Left ventricle myocardium inferior (tissue), 1 donor: Measurements from ENCODE around the gene OPN1LW. TPM values are rescaled to one million over a fixed set of nuclear protein-coding genes. Genes with fewer than 3 reads are reported as not detected.

Source experiments
- DNase-seq: peaks from one replicate; pipeline ENCODE4 v3.0.0-alpha.2; 2020
- H3K27ac ChIP-seq: fragments of 200-600 bp; replicated peaks from 2 replicates; pipeline ENCODE4 v1.8.0; 2021
- H3K27me3 ChIP-seq: fragments of 200-600 bp; 2 replicates; pipeline ENCODE4 v1.8.0; 2021; ENCODE audit warnings: low read depth
- H3K36me3 ChIP-seq: fragments of 200-600 bp; 2 replicates; pipeline ENCODE4 v1.8.0; 2021
- H3K4me1 ChIP-seq: fragments of 200-600 bp; 2 replicates; pipeline ENCODE4 v1.8.0; 2021
- H3K4me3 ChIP-seq: fragments of 200-600 bp; 2 replicates; pipeline ENCODE4 v1.8.0; 2021; ENCODE audit warnings: mild to moderate bottlenecking, moderate library complexity
- H3K9me3 ChIP-seq: fragments of 200-600 bp; replicated peaks from 2 replicates; pipeline ENCODE4 v1.8.0; 2021
- intact Hi-C: fragments of 100-400 bp; cut with micrococcal nuclease; formaldehyde crosslinking; loops from one replicate; pipeline ENCODE4 v1.11.0; 2022
- total RNA-seq: library from RNA; stranded (reverse); fragmentation: NEBNext Ultra II Directional; extraction: Animal tissue kit (Norgen Biotek cat#: 25700); gene quantifications from one replicate; pipeline ENCODE4 v1.2.1, GENCODE V29; 2021
- TF ChIP-seq, protein P1 (sequence below): fragments of 200-600 bp; IDR thresholded peaks from 2 replicates; pipeline ENCODE4 v1.8.0; 2021; ENCODE audit warnings: antibody characterized with exemption, mild to moderate bottlenecking, borderline replicate concordance
- donor health status: DM: no; HTN: yes; CAD: no; lungs with severe emphysema.

The OPN1LW gene
- total RNA-seq, 1 donor from 2014 or later: not detected

DNA sequence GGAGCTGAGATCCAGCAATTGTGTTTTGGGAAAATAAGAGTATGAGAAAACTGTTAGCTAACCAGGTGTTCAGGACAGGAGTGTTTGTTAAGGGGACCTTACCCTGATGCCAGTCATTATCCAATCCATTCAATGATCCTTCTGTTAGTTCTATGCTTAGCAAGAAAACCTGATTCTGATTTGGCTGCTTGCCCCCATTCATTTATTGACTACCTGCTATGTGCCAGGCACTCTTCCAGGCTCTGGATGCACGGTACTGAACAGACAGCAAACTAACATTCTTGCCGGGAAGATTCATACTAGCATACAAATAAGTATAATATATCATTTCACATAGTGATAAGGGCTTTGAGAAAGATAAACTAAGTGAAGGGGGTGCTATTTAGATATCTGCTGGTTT lies 45.5 kb upstream of the OPN1LW start:
- no peak for DNase-seq
- TF ChIP-seq, protein P1, sequence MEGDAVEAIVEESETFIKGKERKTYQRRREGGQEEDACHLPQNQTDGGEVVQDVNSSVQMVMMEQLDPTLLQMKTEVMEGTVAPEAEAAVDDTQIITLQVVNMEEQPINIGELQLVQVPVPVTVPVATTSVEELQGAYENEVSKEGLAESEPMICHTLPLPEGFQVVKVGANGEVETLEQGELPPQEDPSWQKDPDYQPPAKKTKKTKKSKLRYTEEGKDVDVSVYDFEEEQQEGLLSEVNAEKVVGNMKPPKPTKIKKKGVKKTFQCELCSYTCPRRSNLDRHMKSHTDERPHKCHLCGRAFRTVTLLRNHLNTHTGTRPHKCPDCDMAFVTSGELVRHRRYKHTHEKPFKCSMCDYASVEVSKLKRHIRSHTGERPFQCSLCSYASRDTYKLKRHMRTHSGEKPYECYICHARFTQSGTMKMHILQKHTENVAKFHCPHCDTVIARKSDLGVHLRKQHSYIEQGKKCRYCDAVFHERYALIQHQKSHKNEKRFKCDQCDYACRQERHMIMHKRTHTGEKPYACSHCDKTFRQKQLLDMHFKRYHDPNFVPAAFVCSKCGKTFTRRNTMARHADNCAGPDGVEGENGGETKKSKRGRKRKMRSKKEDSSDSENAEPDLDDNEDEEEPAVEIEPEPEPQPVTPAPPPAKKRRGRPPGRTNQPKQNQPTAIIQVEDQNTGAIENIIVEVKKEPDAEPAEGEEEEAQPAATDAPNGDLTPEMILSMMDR: no peak
- H3K4me1 ChIP-seq: peaks cover 35% of the 10 kb centered on the region
- intact Hi-C loops: no loop called here
- H3K36me3 ChIP-seq: no peaks in the 10 kb centered on the region
- H3K9me3 ChIP-seq: no peaks in the 10 kb centered on the region
- H3K27me3 ChIP-seq: no peaks in the 10 kb centered on the region
- H3K4me3 ChIP-seq: peak overlapping the region; percentile 62
- H3K27ac ChIP-seq: peak overlapping the region; percentile 80

DNA sequence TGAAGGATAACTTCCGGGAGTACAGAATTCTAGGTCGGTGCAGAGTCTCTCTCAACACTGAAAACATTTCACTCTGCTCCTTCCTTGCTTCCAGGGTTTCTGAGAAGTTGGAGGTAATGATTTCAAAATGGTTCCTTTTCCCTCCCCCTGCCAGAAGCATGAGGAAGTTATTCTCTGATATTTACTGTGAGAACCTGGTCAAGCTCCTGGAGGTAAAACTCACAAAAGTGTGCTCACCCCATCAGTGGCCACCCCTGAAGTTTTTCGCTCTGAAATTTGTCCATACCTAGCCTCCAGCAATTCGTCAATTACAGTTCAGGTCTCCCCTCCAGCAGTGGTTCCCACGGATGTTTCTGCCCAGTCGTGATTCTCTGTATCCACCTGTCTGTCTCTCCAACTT lies 30.3 kb upstream of the OPN1LW start:
- H3K27ac ChIP-seq: no peak overlapping the region
- no peaks in the 10 kb centered on the region for H3K9me3 ChIP-seq
- H3K36me3 ChIP-seq: no peaks in the 10 kb centered on the region
- no peaks in the 10 kb centered on the region for H3K27me3 ChIP-seq
- H3K4me1 ChIP-seq: no peaks in the 10 kb centered on the region
- H3K4me3 ChIP-seq: no peak overlapping the region
- DNase-seq: no peak
- TF ChIP-seq, protein P1: no peak
- intact Hi-C loops: no loop called here

DNA sequence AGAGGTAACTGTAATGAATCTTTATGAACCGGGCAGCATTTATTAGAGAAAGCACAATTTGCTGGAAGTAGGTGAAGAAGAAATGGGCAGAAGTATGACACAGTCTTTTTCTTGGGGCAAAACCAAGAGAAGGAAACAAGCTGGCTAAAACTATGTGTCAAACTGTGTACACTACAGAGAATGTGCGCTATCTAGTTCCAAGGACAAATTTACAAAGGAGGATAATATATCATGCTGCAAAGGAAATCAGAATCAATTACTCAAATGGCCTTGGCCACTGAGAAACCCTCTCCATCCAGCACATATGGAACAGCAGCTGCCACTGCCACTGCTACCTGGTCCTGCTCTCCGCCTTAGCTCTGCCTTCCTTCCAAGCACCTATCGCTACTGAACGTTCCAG lies 29.4 kb upstream of the OPN1LW start:
- Histone ChIP-seq H3K36me3 (no peaks in the 10 kb centered on the region), H3K9me3 (no peaks in the 10 kb centered on the region), H3K27ac (no peak overlapping the region), H3K4me3 (no peak overlapping the region), H3K27me3 (no peaks in the 10 kb centered on the region), H3K4me1 (no peaks in the 10 kb centered on the region)
- intact Hi-C loops: no loop called here
- TF ChIP-seq, protein P1: no peak
- DNase-seq: no peak

DNA sequence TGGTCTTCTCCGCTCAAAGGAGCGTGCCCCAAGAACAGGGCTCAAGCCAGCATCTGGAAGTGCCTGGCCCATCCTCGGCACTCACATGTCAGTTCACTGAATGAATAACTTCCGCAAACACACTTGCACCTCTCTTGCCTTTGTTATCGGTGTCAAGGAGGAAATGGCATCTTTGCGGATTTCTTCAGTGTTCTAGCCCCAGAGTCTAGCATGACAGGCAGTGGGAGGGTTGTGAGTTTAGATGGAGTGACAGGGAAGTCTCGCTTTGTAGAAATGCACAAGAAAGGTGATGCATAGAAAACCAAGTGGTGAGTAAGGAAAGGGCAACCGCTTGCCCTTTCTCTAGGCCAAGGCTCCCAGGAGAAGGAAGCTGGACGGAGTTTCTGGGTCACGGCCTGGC lies 29.0 kb upstream of the OPN1LW start:
- DNase-seq: no peak

DNA sequence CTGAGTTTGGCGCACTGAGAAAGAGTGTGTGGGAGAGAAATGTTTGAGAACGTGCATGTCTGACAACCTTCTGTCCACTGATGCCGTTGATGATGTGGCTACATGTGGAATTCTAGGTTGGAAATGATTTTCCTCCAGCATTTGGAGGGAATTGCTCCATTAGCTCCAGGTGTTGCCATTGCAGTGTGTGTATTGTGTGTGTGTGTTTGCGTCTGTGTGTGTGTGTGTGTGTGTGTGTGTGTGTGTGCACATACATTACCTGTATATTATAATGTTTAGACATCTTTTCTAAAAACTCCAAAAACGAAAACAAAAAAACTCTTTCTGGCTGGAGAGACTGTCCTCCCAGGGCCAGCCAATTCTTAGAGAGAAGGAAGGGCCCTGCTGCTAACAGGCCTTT lies 28.3 kb upstream of the OPN1LW start:
- TF ChIP-seq, protein P1: no peak
- Histone ChIP-seq H3K27ac (no peak overlapping the region), H3K36me3 (no peaks in the 10 kb centered on the region), H3K27me3 (no peaks in the 10 kb centered on the region), H3K4me3 (no peak overlapping the region), H3K4me1 (no peaks in the 10 kb centered on the region), H3K9me3 (no peaks in the 10 kb centered on the region)
- no peak for DNase-seq
- intact Hi-C loops: no loop called here

More for the DNA sequence above, 29.0 kb upstream of the OPN1LW start:
- intact Hi-C loops: no loop called here
- Histone ChIP-seq H3K36me3 (no peaks in the 10 kb centered on the region), H3K4me3 (no peak overlapping the region), H3K9me3 (no peaks in the 10 kb centered on the region), H3K27ac (no peak overlapping the region), H3K27me3 (no peaks in the 10 kb centered on the region), H3K4me1 (no peaks in the 10 kb centered on the region)
- TF ChIP-seq, protein P1: no peak
